Activated T-cell treated with anti-CD3 and anti-CD28 coated beads, Interleukin-2, amount 50 U/mL, for 1 hour (primary cell): ENCODE data around the gene NRM.
A peak's percentile ranks its signal among the peaks of the same experiment; 100 is the strongest.
"Not testable (repeated sequence)": the region's sequence is repeated elsewhere in the genome, so short reads cannot be mapped to it uniquely, and the experiment has no call there.

ENCODE experiments used
- DNase-seq: peaks from one replicate; pipeline ENCODE4 v3.0.0-alpha.2; 2020

NRM gene

GRCh38 chr6:30664994-30665767, 25.6 kb downstream of the NRM start:
- no peak for DNase-seq

GRCh38 chr6:30657922-30658321, 32.9 kb downstream of the NRM start:
- not testable (repeated sequence) for DNase-seq

GRCh38 chr6:30657454-30657853, 33.3 kb downstream of the NRM start:
- no peak for DNase-seq

DNA sequence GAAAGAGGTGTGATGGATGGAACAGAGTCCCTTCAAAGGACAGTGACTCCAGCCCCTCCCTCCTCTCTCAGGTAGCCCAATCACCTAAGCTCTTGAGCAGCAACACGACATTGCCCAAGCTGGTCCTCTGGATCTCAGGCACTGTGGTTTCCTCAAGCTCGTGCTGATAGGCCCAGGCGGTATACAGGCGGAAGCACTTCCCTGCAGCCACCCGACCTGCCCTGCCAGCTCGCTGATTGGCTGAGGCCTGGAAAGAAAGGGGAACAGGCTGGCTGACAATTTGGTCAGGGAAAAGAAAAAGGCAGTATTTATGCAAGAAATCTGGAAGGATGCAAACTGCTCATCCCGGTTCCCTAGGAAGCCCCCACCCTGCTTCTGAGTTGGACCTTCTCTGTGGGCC, 34.3 kb downstream of the NRM start:
- no peak for DNase-seq

GRCh38 chr6:30655743-30656094, 35.1 kb downstream of the NRM start:
- no peak for DNase-seq

- no peak for DNase-seq
Observed at GRCh38 chr6:30654798-30655742, 35.7 kb downstream of the NRM start.

DNA sequence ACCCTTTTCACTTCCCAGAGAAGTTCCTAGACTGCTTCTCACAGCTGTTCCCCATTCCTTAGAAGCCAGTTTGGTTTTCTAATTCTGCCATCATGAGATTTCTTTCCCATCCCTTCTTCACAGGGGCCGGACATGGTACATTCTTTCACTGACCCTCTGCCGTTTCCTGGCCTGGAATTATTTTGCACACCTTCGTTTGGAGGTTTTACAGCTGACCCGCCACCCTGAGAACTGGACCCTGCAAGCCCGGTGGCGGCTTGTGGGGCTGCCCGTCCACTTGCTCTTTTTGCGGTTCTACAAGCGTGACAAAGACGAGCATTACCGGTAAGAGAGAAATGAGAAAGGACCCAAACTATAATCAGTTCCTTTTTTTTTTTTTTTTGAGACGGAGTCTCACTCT, 39.6 kb downstream of the NRM start:
- DNase-seq = no peak

DNA sequence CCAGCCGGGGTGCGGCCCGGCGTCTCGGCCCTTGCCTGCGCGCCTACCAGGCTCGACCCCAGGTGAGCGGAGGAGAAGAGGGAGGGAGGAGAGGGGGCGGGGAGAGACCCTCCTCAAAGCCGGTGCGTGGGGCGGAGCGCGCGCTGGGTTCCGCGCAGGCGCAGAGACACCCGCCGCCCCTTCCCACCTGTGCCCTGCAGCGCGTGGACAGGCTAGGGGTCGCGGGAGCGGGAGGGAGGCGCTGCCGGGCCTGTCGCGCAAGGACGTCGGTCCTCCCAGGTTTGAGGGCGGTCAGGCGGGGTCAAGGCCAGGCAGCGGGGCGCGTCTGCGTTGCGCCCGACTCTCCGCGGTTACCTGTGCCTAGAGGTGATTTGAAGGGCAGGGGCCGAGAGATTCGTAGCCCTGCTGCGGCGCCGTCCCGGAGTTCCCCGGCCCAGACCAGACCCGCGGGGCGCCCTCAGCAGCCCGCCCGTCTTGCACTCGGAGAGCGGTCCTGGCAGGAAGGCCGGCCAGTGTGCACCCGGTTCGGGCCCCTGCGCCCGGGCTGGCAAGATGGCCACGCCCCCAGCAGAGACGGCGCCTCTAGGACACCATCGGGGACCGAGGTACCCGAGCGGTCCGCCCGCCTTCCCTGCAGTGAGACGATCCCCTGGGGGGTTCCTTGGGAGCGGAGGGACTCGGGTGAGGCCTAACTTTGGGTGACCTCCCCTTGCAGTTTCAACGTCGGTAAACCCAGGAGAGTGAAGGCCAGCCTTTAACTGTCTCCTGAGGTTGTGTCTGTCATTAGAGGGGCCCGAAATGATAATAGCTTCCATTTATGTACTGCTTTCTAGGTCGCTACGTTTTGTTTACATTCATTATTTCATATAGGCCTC, 43.3 kb downstream of the NRM start:
- DNase-seq = peak; percentile 84

DNA sequence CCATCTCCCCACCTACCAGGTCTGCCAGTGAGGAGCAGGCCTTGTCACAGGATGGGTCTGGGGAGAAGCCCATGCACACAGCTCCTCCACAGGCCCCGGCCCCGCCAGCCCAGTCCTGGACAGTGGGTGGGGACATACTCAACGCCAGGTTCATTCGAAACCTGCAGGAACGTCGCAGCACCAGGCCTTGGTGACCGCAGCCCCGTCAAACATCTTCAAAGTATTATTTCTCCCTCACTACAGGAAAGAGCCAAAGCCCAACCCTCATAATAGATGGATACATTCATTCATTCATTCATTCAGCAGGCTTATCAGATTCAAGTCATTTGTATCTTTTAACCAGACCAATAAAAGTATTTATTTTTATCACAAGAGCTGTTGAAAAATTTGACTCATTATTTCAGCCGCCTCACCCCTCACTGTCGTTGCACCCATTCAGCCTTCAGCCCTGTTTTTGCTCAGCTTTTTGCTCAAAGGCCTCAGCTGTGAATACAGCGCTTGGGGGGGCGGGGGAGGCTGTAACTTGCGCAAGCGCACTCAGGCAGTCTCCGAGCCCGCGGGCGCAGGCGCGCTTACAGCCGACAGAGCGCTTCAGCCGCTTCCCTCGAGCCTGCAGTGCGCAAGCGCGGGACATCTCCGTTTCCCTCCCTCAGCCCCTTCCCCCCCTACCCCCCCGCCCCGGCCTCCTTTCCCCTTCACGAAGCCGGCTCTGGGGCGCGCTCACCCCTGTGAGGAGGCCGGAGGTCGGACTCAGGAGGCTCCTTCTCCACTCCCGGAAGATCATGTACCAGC, 44.1 kb downstream of the NRM start, which contains the start of gene C6orf136:
Gene C6orf136, plus strand, starts transcription at position 684 of the 792 bp plus-strand sequence. Its CDS starts 99 bp downstream, at position 783.
- DNase-seq = peak; percentile 93

DNA sequence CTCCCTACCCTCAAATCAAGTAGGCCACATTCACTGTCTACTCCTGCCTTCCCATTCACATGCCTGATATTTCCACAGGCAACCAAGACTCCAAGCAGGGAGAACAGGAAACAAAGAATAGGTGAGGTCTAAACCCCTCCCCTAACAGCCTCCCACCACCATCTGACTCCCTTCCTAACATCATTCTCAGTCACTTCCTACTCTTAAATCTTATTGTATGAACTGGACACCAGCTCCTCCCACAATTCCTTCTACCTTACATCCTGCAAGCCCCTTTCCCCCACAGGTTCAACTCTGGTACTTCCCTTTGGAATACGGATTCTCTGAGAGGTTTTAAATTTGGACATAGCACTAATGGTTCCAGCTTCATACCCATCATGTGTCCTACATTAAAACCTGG, 44.8 kb downstream of the NRM start:
- no peak for DNase-seq

- no peak for DNase-seq
Observed at GRCh38 chr6:30644769-30645168, 46.0 kb downstream of the NRM start.

- DNase-seq = no peak
Observed at GRCh38 chr6:30643656-30644055, 47.1 kb downstream of the NRM start.

DNA sequence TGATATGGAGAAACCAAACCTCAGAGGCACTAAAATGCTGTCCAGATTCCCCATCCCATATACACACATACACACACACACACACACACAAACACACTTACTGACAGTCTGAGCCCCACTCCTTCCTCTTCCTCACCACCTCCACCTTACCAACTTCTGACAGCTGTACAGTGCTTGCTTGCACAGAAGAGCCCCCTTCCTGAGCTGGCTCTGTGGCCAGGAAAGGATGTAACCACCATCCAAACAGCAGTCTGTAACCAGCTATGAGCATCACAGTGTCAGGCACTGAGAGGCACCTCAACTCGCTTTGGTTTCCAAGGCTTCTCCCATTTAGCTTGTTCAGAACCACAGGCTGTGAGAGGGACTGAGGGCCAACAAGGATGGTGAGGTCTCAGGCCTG, 49.7 kb downstream of the NRM start:
- no peak for DNase-seq

GRCh38 chr6:30640481-30640880, 50.3 kb downstream of the NRM start:
- DNase-seq = no peak
